CD4-positive, alpha-beta T cell (primary cell): Measurements from ENCODE around the gene CYB561. TPM values are rescaled to one million over a fixed set of nuclear protein-coding genes. Genes with fewer than 3 reads are reported as not detected.

Experiments
- ATAC-seq: fragments of 200-7000 bp; cut with Tn5 transposase; one replicate; pipeline ENCODE4 v1.10.0; 2022; ENCODE audit warnings: mild to moderate bottlenecking; ENCODE audit not compliant: poor library complexity
- CTCF ChIA-PET: fragments of 350-600 bp; sonication (Branson Sonifier 250); formaldehyde crosslinking; loops from one replicate; lab custom pipeline; 2021; ENCODE audit warnings: antibody characterized with exemption, inconsistent platforms; lab: Charles Lee
- POLR2A ChIA-PET: fragments of 350-600 bp; sonication (Branson Sonifier 250); formaldehyde crosslinking; loops from one replicate; lab custom pipeline; 2021; ENCODE audit warnings: antibody characterized with exemption, inconsistent platforms; lab: Charles Lee
- DNase-seq, 14 experiments: peaks; one replicate each; pipeline ENCODE4 v3.0.0-alpha.2; 2013 to 2020; ENCODE audit warnings: mixed read lengths in 2 of 14
- H3K27ac ChIP-seq, 2 donors: one replicate each; pipeline versions ENCODE4 v1.5.1 to v1.7.0; 2013; ENCODE audit warnings: low read length in 2 of 2, low read depth in 1 of 2, mild to moderate bottlenecking in 1 of 2
- H3K27me3 ChIP-seq, 2 experiments: 1 replicate in 1 of 2; 2 replicates in 1 of 2; pipeline versions ENCODE4 v1.6.1 to v1.7.0; 2013; ENCODE audit warnings: low read length in 2 of 2, control low read depth in 1 of 2, mild to moderate bottlenecking in 1 of 2, moderate library complexity in 1 of 2; ENCODE audit not compliant: insufficient read depth in 2 of 2, control insufficient read depth in 1 of 2
- H3K36me3 ChIP-seq: one replicate; pipeline ENCODE4 v1.6.1; 2013; ENCODE audit warnings: low read length, control low read depth; ENCODE audit not compliant: insufficient read depth
- H3K4me1 ChIP-seq: one replicate; pipeline ENCODE4 v1.6.1; 2013; ENCODE audit warnings: low read length, control low read depth; ENCODE audit not compliant: insufficient read depth
- H3K4me3 ChIP-seq: one replicate; pipeline ENCODE4 v1.5.1; 2013; ENCODE audit warnings: mild to moderate bottlenecking, low read length, moderate library complexity
- H3K9me3 ChIP-seq, 2 experiments: 1 replicate in 1 of 2; 2 replicates in 1 of 2; pipeline versions ENCODE4 v1.6.1 to v1.7.0; 2013; ENCODE audit warnings: low read length in 2 of 2, mild to moderate bottlenecking in 2 of 2, control low read depth in 1 of 2, moderate library complexity in 1 of 2; ENCODE audit not compliant: control insufficient read depth in 1 of 2, insufficient read depth in 1 of 2
- H3K27ac Mint-ChIP-seq: one replicate; pipeline ENCODE4 v1.8.0; 2020; ENCODE audit warnings: mixed read lengths
- H3K27me3 Mint-ChIP-seq: one replicate; pipeline ENCODE4 v1.8.0; 2021; ENCODE audit warnings: mixed read lengths
- H3K36me3 Mint-ChIP-seq: one replicate; pipeline ENCODE4 v1.8.0; 2021; ENCODE audit warnings: low read depth, mixed read lengths
- H3K4me1 Mint-ChIP-seq: one replicate; pipeline ENCODE4 v1.8.0; 2021; ENCODE audit warnings: low read depth, mixed read lengths
- H3K4me3 Mint-ChIP-seq: one replicate; pipeline ENCODE4 v1.8.0; 2020; ENCODE audit warnings: mild to moderate bottlenecking, mixed read lengths
- H3K9me3 Mint-ChIP-seq: one replicate; pipeline ENCODE4 v1.8.0; 2020; ENCODE audit warnings: mixed read lengths
- CTCF ChIP-seq: fragments of 200-600 bp; IDR thresholded peaks from one replicate; pipeline ENCODE4 v1.8.0; 2022; ENCODE audit warnings: antibody characterized with exemption, mild to moderate bottlenecking
- intact Hi-C, 2 experiments: fragments of 100-400 bp; cut with DNase I in 1 of 2; cut with micrococcal nuclease in 1 of 2; formaldehyde crosslinking; loops; one replicate each; pipeline versions ENCODE4 v1.15.1 to v1.9.0; 2023 to 2025; cut with DNase I, micrococcal nuclease
- total RNA-seq, 174 experiments: library from RNA in 2 of 174; stranded (reverse) in 2 of 174; gene quantifications; one replicate each; pipeline ENCODE4 v1.2.3 and lab custom pipeline; 2021 to 2026

The CYB561 gene
- total RNA-seq, 2 experiments from 2014 or later, result 17.4 to 18.1 TPM

GRCh38 chr17:63437287-63438091 lies 8.6 kb downstream of the CYB561 start:
- Mint-ChIP-seq H3K9me3 (no peaks in the 10 kb centered on the region), H3K27ac (no peak overlapping the region), H3K27me3 (no peaks in the 10 kb centered on the region), H3K36me3 (peaks cover 7% of the 10 kb centered on the region), H3K4me3 (no peak overlapping the region), H3K4me1 (peaks cover 31% of the 10 kb centered on the region)
- Histone ChIP-seq H3K27me3 (no peaks in the 10 kb centered on the region), H3K36me3 (peaks cover 30% of the 10 kb centered on the region), H3K27ac (no peak overlapping the region), H3K4me3 (no peak overlapping the region), H3K4me1 (peaks cover 80% of the 10 kb centered on the region), H3K9me3 (no peaks in the 10 kb centered on the region)
- no peak for ATAC-seq
- intact Hi-C loops, result no loop called here
- no peak for TF ChIP-seq CTCF
- CTCF ChIA-PET, result interaction anchor here (0.8 kb wide), 1 partner anchor 31 kb away, joined by 3 read pairs; no protein-coding TSS in a partner anchor
- POLR2A ChIA-PET, result interaction anchor here (0.8 kb wide), 1 partner anchor 9 kb away, joined by 3 read pairs; no protein-coding TSS in a partner anchor
- no peak for DNase-seq

GRCh38 chr17:63436523-63437110 lies 9.5 kb downstream of the CYB561 start:
- POLR2A ChIA-PET, result interaction anchor here (0.8 to 2.4 kb wide), 2 partner anchors 10 to 41 kb away, joined by 3 to 6 read pairs; partner anchors contain the start of gene ACE
- no peaks in the 10 kb centered on the region for H3K9me3 ChIP-seq
- peaks cover 35% of the 10 kb centered on the region for H3K36me3 ChIP-seq
- DNase-seq (peak in 1 of 14 experiments; percentile 31), ATAC-seq (no peak)
- H3K27ac ChIP-seq, result no peak overlapping the region
- H3K27ac Mint-ChIP-seq, result no peak overlapping the region
- H3K4me1 Mint-ChIP-seq, result peaks cover 29% of the 10 kb centered on the region
- no peaks in the 10 kb centered on the region for H3K9me3 Mint-ChIP-seq
- peaks cover 7% of the 10 kb centered on the region for H3K36me3 Mint-ChIP-seq
- CTCF ChIA-PET, result interaction anchor here (0.8 to 2.8 kb wide), 2 partner anchors 11 to 30 kb away, joined by 3 to 11 read pairs; no protein-coding TSS in a partner anchor
- peaks cover 80% of the 10 kb centered on the region for H3K4me1 ChIP-seq
- intact Hi-C loops, result no loop called here
- H3K27me3 ChIP-seq, result no peaks in the 10 kb centered on the region
- H3K27me3 Mint-ChIP-seq, result no peaks in the 10 kb centered on the region
- TF ChIP-seq CTCF, result no peak
- H3K4me3 ChIP-seq, result no peak overlapping the region
- no peak overlapping the region for H3K4me3 Mint-ChIP-seq

GRCh38 chr17:63435681-63436522 lies 10.2 kb downstream of the CYB561 start:
- H3K27me3 ChIP-seq, result no peaks in the 10 kb centered on the region
- TF ChIP-seq CTCF, result no peak
- DNase-seq, result peak in 2 of 14 experiments; percentile 29 to 38
- CTCF ChIA-PET, result interaction anchor here (0.9 to 2.8 kb wide), 3 partner anchors 9 to 43 kb away, joined by 8 to 11 read pairs (median 10); no protein-coding TSS in a partner anchor
- no peak overlapping the region for H3K4me3 ChIP-seq
- H3K9me3 ChIP-seq, result no peaks in the 10 kb centered on the region
- Mint-ChIP-seq H3K27me3 (no peaks in the 10 kb centered on the region), H3K4me1 (peaks cover 27% of the 10 kb centered on the region), H3K4me3 (no peak overlapping the region), H3K36me3 (peaks cover 7% of the 10 kb centered on the region), H3K9me3 (no peaks in the 10 kb centered on the region), H3K27ac (no peak overlapping the region)
- H3K27ac ChIP-seq, result no peak overlapping the region
- POLR2A ChIA-PET, result interaction anchor here (2.1 to 2.4 kb wide), 2 partner anchors 11 to 42 kb away, joined by 6 to 15 read pairs; partner anchors contain the start of genes ACE and CYB561
- no peak for ATAC-seq
- peaks cover 74% of the 10 kb centered on the region for H3K4me1 ChIP-seq
- H3K36me3 ChIP-seq, result peaks cover 35% of the 10 kb centered on the region
- intact Hi-C loops, result no loop called here
